Measurements from ENCODE around the gene CYP2D6. TPM values are rescaled to one million over a fixed set of nuclear protein-coding genes. Genes with fewer than 3 reads are reported as not detected.
"Not testable (repeated sequence)": the region's sequence is repeated elsewhere in the genome, so short reads cannot be mapped to it uniquely, and the experiment has no call there.

The CYP2D6 gene
- polyA plus RNA-seq, 3 donors, result 4.6 to 15.8 (median 5.0) TPM

GRCh38 chr22:42160830-42161696 lies 30.5 kb upstream of the CYP2D6 start:
- no peak for DNase-seq (ENCODE audit: extremely low read depth in 1 of 11, low read depth in 9 of 11, low spot score in 4 of 11)

GRCh38 chr22:42160251-42160650 lies 29.6 kb upstream of the CYP2D6 start:
- DNase-seq (ENCODE audit: extremely low read depth in 1 of 11, low read depth in 9 of 11, low spot score in 4 of 11), result no peak

GRCh38 chr22:42158456-42159132 lies 28.0 kb upstream of the CYP2D6 start:
- no peak for DNase-seq (ENCODE audit: extremely low read depth in 1 of 11, low read depth in 9 of 11, low spot score in 4 of 11)

GRCh38 chr22:42156598-42156997 lies 26.0 kb upstream of the CYP2D6 start:
- no peak for DNase-seq (ENCODE audit: extremely low read depth in 1 of 11, low read depth in 9 of 11, low spot score in 4 of 11)

- DNase-seq (ENCODE audit: extremely low read depth in 1 of 11, low read depth in 9 of 11, low spot score in 4 of 11), result no peak
Measured at GRCh38 chr22:42156121-42156520, 25.5 kb upstream of the CYP2D6 start.

- DNase-seq (ENCODE audit: extremely low read depth in 1 of 11, low read depth in 9 of 11, low spot score in 4 of 11), result no peak
Measured at GRCh38 chr22:42155053-42155543, 24.5 kb upstream of the CYP2D6 start.

- DNase-seq (ENCODE audit: extremely low read depth in 1 of 11, low read depth in 9 of 11, low spot score in 4 of 11), result no peak
Measured at GRCh38 chr22:42154293-42155052, 23.9 kb upstream of the CYP2D6 start.

- DNase-seq (ENCODE audit: extremely low read depth in 1 of 11, low read depth in 9 of 11, low spot score in 4 of 11), result no peak
Measured at GRCh38 chr22:42152661-42153270, 22.2 kb upstream of the CYP2D6 start.

GRCh38 chr22:42151924-42152635 lies 21.5 kb upstream of the CYP2D6 start:
- no peak for DNase-seq (ENCODE audit: extremely low read depth in 1 of 11, low read depth in 9 of 11, low spot score in 4 of 11)

- DNase-seq (ENCODE audit: extremely low read depth in 1 of 11, low read depth in 9 of 11, low spot score in 4 of 11), result no peak
Measured at GRCh38 chr22:42150727-42151590, 20.3 kb upstream of the CYP2D6 start.

GRCh38 chr22:42149798-42150197 lies 19.2 kb upstream of the CYP2D6 start:
- DNase-seq (ENCODE audit: extremely low read depth in 1 of 11, low read depth in 9 of 11, low spot score in 4 of 11), result not testable (repeated sequence)

- no peak for DNase-seq (ENCODE audit: extremely low read depth in 1 of 11, low read depth in 9 of 11, low spot score in 4 of 11)
Measured at GRCh38 chr22:42145175-42145574, 14.6 kb upstream of the CYP2D6 start.

- not testable (repeated sequence) for DNase-seq (ENCODE audit: extremely low read depth in 1 of 11, low read depth in 9 of 11, low spot score in 4 of 11)
Measured at GRCh38 chr22:42143859-42144822, 13.5 kb upstream of the CYP2D6 start.

GRCh38 chr22:42142771-42143461 lies 12.3 kb upstream of the CYP2D6 start:
- no peak for DNase-seq (ENCODE audit: extremely low read depth in 1 of 11, low read depth in 9 of 11, low spot score in 4 of 11)

- DNase-seq (ENCODE audit: extremely low read depth in 1 of 11, low read depth in 9 of 11, low spot score in 4 of 11), result not testable (repeated sequence)
Measured at GRCh38 chr22:42141307-42142057, 10.9 kb upstream of the CYP2D6 start.

Data from renal cortex interstitium (tissue), 11 donors.